NB4 (cell line): ENCODE results near the gene ZNF610.

Experiments
- DNase-seq: peaks from one replicate; pipeline ENCODE4 v3.0.0; 2010; ENCODE audit warnings: low read depth
- H3K4me3 ChIP-seq: one replicate; pipeline ENCODE4 v1.5.1; 2011; ENCODE audit warnings: mild to moderate bottlenecking, low read depth, low read length, moderate library complexity
- MYC ChIP-seq: IDR thresholded peaks from 2 replicates; pipeline ENCODE4 v1.6.1; 2011; ENCODE audit warnings: low read depth, low read length
- POLR2A ChIP-seq: IDR thresholded peaks from 2 replicates; pipeline ENCODE4 v1.6.1; 2011; ENCODE audit warnings: mild to moderate bottlenecking; ENCODE audit not compliant: insufficient read length; ENCODE audit errors: extremely low read depth
- TF ChIP-seq, protein P1 (sequence below): IDR thresholded peaks from one replicate; pipeline ENCODE4 v1.5.1; 2012; ENCODE audit warnings: low read depth, low read length
- TF ChIP-seq, protein P2 (sequence below): IDR thresholded peaks from 2 replicates; pipeline ENCODE4 v1.6.1; 2011; ENCODE audit warnings: low read depth, low read length

Gene ZNF610

DNA sequence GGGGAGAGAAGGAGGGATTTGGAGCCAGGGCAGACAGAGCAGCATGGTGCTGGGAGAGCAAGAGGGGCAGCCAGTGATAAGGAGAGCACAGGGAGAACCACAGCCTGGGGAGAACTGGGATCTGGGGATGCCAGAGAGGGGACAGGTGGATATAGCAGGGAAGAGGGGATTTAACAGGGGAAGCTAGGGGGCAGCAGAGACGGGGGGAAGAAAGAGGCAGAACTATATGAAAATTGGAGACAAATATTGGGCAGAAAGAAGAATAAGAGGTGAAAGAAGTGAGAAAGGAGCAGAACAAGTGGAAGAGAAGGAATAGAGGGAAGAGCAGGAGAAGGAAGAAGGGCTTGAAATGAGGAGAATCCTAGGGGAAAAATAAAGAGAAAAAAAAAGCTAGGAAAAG, 55.1 kb downstream of the ZNF610 start:
- DNase-seq = peak; percentile 14
- H3K4me3 ChIP-seq = no peak overlapping the region
- TF ChIP-seq MYC = no peak
- TF ChIP-seq, protein P1, sequence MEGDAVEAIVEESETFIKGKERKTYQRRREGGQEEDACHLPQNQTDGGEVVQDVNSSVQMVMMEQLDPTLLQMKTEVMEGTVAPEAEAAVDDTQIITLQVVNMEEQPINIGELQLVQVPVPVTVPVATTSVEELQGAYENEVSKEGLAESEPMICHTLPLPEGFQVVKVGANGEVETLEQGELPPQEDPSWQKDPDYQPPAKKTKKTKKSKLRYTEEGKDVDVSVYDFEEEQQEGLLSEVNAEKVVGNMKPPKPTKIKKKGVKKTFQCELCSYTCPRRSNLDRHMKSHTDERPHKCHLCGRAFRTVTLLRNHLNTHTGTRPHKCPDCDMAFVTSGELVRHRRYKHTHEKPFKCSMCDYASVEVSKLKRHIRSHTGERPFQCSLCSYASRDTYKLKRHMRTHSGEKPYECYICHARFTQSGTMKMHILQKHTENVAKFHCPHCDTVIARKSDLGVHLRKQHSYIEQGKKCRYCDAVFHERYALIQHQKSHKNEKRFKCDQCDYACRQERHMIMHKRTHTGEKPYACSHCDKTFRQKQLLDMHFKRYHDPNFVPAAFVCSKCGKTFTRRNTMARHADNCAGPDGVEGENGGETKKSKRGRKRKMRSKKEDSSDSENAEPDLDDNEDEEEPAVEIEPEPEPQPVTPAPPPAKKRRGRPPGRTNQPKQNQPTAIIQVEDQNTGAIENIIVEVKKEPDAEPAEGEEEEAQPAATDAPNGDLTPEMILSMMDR = peak; percentile 19

DNA sequence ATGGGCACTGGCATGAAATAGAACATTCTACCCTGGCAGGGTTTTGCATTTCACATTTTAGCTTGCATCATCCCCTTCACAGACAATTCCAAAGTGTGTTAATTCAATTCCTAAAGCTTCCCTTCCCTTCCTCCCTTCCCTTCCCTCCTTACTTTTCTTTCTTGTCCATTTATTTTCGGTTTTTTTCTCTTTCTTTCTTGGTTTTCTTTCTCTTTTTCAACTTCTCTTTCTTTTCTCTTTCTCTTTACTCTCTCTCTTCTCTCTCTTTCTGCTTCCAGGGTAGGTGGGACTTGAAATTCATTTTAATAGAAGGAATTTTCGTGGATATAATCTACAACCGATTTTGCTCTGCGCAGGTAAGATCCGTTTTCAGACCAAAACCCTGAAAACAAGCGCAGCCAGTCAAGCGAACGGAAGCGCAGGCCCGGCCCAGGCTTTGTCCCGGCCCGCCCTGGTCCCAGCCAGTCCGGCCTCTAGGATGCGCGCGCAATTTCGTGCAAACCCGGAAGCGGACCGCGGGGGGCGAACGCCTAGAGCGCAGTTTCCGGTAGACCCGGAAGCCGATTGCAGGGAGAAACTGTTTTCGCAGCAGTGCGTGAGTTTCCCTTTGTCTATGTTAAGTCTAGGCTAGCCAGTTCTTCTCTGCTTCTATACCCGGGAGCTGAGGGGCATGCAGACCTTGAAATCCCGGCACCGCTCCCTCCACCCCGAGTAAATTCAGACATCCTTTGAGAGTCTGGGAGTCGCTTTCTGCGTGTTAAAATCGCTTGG, 61.5 kb downstream of the ZNF610 start, which contains the start of gene ZNF528:
TSS of gene ZNF528 (plus strand) at position 540 of the 771 bp plus-strand sequence. CDS start 4,165 bp downstream, outside the sequence.
- TF ChIP-seq, protein P2, sequence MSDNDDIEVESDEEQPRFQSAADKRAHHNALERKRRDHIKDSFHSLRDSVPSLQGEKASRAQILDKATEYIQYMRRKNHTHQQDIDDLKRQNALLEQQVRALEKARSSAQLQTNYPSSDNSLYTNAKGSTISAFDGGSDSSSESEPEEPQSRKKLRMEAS = no peak
- TF ChIP-seq, protein P1 = no peak
- TF ChIP-seq MYC (no peak), POLR2A (no peak)
- H3K4me3 ChIP-seq = peak within 1 kb of the TSS; percentile 81
- DNase-seq = peak; percentile 91

DNA sequence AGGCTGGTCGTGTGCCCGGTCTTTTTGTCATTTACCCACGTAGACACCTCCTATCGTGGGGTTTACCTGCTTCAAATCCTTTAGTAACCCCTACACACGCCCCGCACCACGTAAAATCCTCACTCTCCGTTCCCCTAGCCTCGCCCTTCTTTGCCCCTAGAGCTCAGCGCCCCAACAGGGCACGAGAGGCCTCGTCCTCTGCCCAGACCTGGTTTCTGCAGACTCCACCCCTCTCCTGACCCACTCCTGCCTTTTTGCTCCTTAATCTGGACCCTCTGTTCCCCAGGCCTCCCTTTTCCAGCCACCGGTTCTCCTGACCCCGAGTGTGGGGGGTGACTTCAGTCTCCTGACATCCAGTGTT, 62.0 kb downstream of the ZNF610 start:
- no peak for DNase-seq
- TF ChIP-seq, protein P1 = no peak
- TF ChIP-seq, protein P2 = no peak
- no peak for TF ChIP-seq MYC
- no peak for TF ChIP-seq POLR2A
- H3K4me3 ChIP-seq = peak overlapping the region; percentile 81

DNA sequence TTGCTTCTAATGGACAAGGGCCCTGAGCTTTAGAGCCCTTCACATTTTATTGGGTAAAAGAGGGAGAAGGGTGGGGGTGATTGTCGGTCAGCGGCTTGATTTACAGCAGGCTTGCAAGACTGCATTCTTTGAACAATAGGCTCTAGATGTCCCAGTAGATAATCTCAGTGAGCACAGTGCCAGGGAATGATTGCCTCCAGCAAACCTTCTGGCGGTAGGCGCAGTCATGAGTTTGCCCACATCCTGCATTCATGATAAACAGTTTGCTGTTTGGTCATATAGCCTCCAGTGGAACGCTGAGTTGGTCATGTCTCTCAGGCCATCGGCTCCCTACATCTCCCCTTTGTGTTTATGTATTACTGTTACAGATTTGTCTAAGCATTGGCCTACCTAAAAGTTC, 74.2 kb downstream of the ZNF610 start:
- DNase-seq = no peak
- no peak overlapping the region for H3K4me3 ChIP-seq
- TF ChIP-seq MYC (no peak), POLR2A (no peak)
- TF ChIP-seq, protein P2 = no peak
- TF ChIP-seq, protein P1 = no peak

DNA sequence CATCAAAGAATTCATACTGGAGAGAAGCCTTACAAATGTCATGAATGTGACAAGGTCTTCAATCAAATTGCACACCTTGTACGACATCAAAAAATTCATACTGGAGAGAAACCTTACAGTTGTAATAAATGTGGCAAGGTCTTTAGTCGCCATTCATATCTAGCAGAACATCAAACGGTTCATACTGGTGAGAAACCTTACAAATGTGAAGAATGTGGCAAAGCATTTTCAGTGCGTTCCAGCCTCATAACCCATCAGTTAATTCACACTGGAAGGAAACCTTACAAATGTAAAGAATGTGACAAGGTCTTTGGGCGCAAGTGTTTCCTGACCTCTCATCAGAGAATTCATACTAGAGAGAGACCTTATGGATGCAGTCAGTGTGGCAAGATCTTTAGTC, 79.7 kb downstream of the ZNF610 start:
- TF ChIP-seq, protein P1 = no peak
- TF ChIP-seq MYC (no peak), POLR2A (no peak)
- TF ChIP-seq, protein P2 = no peak
- no peak for DNase-seq
- no peak overlapping the region for H3K4me3 ChIP-seq
